Stimulated activated CD8-positive, alpha-beta memory T cell treated with anti-CD3 and anti-CD28 coated beads, Interleukin-12 subunit alpha, Interleukin-12 subunit beta, amount 100 ng/mL, for 24 hours (primary cell): ENCODE results near the gene CADM3.

Source experiments
- DNase-seq: peaks from one replicate; pipeline ENCODE4 v3.0.0-alpha.2; 2020; ENCODE audit errors: extremely low read depth

Gene CADM3

DNA sequence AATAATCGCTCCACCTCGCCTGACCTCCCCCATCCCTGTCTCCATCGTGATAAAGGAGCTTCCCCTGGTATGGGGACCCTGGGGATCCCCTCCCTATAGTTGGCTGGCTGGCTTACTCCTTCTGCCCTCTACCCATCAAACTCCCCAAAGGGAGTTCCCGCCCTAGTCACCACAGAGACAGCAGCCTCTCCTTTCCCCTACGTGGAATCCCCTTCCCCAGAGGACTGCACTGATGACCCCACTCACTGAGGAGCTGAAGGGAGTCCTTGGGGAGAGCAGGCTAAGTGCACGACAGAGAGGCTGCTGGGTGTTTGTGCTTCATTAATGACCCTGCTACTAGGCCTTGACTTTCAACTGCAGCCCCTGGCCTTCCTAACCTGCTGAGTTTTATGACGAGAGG lies 1.9 kb downstream of the CADM3 start:
- DNase-seq: no peak

DNA sequence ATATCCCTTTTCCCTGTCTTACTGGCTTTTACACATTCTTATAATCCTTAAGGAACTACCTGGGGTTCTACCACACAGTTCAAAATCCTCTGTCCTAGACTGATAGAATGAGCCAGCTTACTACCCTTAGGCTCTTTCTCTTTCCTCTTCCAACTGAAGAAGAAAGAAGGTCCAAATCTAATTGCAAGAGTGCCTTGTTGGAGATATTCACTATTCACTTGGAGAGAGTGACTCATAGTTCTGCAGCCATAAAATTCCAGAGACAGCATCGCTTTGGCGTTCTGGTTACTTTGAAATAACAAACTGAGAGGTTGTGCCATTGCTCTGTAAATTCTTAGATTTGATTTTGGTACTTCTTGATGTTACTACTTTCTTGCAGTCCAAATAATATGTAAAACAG lies 4.2 kb downstream of the CADM3 start:
- DNase-seq: no peak

DNA sequence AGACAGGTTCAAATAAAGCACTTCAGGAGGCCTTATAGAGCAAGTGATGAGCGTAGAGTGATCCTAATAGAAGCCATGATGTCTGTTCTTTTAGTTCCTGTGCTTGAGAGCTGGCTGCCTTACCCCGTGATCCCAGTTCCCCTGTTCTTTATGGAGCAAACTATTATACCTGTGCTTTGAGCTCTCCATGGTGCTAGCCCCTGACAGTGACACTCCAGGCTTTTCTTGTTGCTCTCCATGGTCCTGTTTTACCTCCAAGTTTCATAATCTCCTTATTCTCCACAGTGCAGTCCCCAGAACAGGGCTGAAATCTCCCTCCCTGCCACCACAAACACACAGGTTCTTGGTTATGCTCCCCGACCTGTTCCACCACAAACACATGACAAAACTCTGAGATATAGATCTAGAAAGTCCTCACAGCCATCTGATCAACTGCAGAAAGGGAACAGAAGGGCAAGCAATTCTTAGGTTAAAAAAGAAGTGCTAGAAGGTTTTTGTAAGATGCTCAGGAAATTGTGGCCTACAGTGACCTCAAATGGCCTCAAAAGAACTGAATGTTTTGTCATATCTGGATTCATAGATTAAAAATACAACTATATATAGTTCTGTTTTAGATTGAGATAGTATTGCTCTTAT lies 6.0 kb downstream of the CADM3 start:
- no peak for DNase-seq

DNA sequence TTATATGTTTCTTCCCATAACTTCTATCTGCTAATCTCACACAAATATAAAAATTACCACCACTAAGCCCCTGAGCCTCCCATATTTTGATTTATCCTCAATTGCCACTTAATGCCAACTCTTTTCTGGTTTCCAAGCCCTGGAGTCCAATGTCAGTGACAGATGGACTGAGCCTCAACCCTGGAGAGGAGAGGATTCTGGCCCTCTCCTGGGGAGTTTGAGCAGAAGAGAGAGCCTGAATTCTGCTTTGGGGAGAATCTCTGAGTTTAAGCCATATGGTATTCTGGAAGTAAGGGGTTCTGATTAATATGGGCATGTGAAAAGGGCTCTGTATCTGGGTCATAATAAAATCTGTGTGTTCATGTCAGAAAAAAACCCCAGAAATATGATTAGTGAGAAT lies 8.5 kb downstream of the CADM3 start:
- no peak for DNase-seq

DNA sequence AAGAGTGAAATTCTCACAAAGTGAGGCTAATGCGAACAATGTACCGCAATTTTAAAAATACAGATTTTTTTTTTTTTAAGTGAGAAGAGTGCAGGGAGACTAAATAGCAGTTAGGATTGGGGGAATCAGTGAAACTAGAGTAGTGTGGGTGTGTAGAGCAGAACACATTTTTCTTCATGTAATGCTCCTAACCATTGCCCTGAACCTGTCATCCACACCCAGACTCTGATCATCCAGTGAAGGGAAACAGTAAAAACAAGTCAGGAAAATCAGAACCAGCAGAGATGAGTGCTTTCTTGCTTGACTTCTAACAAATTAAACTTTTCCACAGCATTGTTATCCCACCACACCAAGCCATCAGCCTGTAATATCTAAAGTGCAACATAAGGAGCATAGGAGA lies 9.1 kb downstream of the CADM3 start:
- no peak for DNase-seq

DNA sequence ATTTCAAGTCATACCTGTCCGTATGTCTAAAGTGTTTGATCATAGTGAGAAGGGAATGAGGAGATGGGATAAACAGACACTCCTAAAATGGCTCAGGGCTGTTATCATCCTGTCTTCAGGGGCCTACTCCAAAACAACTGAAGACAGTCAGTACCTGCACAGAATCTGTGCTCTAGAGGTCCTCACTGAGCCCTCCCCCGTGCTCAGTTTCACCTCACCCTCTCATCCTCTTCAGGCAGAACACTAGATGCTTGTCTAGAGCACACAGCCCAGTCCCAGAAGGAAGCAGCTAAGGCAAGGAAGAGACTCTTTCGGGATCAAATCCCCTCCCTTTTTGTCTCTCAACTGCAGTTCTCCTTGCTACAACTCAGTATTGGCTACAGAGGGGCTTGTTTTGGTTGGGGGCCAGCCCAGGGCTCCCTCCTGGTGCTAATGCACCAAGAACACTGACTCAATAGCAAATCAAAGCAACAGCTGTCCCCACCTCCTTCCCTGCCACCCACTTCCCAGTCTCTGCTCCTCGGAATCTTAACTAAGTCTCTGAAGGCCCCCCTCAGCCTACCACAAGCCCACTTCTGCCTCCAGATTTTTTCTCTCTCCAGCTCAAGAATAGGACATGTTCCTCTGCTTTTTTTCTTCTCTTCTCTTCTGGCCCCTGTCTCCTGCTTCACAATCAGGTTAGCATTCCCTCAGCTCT lies 10.1 kb downstream of the CADM3 start:
- DNase-seq: no peak

DNA sequence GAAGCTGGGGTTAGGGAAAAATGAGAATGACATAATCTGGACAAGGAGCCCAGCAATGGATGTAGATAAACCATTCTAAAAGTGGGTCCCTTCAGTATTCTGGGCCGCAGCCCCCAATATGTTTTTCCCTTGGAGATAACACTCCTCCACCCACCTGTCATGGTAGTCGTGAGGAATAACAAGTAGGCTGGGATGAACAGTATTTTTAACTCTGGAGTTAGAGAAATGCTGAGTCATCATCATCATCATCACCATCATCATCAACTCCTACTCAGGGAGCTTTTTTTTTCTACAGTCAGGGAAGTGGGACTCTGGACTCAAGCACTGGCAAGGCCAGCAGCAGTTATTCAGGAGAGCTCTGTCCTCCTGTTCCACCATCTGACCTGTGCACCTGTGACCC lies 12.8 kb downstream of the CADM3 start:
- DNase-seq: no peak

DNA sequence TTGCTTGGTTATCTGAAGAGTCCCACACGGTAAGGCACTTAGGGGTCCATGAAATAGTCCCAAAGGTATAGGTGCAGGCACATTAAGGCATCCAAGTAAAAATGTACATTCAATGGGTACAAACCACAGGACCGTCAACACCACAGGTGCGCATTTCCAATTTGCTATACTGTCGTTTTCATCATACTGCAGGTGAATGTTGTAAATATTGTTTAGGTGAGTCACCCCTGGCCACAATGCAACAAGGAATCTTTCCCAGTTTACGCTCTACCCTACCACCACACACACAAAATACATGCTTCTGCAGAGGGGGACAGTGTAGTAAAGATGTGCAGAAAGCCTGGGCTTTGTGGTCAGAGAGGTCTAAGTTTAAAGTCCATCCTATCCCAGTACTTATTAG lies 13.7 kb downstream of the CADM3 start:
- no peak for DNase-seq

DNA sequence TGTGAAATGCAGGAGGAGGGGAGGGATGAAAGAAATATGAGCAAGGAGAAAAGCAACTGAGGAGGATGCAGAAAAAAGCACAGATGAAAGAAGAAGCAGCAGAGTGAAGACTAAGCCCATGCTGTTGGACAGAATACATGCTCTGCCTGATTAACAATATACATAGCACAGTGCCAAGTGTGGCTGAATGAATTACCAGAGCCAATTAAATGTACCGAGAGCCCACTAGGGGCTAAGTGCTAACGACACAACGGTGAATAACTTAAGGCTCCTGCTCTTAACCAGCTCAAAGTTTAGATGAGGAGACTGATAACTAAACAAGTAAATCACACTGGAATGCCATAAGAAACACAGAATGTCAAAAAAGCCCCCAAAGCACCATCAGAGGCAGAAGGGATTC lies 15.6 kb downstream of the CADM3 start:
- DNase-seq: no peak

DNA sequence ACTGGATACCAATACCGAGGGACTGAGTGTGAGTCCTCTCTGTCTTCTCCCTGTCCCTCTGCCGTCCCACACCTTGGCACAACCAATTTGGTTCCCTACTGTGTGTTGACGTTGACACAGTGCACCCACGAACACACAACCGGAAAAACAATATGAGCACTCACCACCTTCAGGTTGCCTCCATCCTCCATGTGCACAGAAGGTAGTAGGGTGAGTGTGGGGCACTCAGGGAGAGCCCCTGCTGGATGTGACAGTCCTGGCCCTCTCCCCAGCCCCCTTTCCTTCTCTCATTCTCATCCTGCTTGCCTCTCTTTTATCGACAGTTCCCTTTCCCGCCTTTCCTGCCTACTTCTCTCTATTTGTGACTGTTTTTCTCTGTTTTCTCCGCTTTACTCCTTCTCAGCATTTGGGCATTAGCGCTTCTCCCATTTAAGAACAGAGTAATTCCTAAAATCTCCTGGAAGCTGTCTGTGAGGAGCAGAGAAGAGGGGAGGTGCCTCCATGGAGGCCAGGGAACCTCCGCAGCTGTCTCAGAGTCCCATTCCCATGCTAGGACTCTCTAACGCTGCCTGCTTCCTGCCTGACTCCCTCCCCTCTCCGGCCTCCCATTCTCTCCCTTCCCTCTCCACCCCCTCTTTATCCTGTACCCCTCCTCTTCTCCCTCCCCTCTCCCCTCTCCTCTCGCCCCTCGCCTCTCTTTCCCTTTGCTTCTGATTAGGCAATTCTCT lies 16.4 kb downstream of the CADM3 start:
- DNase-seq: no peak

DNA sequence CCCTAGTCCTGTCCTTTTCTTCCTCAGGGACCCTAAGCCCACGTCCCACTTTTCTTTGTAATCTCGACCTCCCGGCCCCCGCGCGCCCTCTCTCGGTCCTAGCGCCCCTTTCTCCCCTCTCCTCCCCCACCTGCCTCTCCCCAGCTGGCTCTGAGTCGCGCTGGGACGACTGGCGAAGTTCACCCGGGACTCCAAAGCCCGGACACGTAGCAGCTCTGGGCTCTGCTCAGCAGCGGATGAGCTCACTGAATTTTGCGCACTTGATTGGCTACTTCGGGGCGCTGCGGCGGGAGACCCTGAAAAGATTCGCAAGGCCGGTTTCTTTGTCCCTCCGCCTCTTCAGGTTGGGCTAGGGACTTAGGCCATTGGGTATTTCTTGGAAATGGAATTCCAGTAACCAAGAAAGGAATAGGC lies 17.0 kb downstream of the CADM3 start:
- no peak for DNase-seq

DNA sequence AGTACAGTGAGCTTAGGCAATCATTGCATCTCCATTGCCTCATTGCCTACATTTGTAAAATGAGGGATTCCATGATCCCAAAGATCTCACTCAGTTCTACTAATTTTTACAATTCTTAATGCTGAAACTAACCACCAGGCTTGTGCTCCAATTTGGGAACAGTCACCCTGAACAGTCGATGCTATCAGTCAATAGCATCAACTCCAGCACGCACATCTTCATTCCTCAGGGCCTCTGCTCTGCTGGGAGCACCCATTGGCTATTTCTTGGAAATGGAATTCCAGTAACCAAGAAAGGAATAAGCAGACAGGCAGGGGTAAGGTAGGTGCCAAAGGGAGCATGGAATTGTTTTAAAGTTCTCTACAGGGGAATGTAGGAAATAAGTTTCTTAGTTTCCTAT lies 19.0 kb downstream of the CADM3 start:
- DNase-seq: no peak

DNA sequence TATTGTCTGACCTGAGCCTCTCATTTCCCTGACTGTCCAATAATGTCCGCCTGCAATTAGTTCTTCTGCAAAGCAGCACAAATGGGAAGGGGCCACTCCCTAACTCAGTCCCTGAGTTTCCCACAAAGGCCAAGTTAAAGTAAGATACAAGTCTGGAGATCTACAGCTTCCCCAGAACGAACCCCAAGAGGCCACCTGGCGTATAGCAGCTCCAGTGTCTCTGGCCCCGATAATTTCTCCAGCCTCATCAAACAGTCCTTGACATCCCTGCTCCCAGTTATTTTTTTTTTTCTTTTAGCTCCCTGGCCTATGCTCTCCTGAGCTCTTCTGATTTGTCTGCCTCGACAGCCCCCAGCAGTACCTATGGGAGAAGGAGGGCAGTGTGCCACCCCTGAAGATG lies 25.1 kb downstream of the CADM3 start:
- no peak for DNase-seq

DNA sequence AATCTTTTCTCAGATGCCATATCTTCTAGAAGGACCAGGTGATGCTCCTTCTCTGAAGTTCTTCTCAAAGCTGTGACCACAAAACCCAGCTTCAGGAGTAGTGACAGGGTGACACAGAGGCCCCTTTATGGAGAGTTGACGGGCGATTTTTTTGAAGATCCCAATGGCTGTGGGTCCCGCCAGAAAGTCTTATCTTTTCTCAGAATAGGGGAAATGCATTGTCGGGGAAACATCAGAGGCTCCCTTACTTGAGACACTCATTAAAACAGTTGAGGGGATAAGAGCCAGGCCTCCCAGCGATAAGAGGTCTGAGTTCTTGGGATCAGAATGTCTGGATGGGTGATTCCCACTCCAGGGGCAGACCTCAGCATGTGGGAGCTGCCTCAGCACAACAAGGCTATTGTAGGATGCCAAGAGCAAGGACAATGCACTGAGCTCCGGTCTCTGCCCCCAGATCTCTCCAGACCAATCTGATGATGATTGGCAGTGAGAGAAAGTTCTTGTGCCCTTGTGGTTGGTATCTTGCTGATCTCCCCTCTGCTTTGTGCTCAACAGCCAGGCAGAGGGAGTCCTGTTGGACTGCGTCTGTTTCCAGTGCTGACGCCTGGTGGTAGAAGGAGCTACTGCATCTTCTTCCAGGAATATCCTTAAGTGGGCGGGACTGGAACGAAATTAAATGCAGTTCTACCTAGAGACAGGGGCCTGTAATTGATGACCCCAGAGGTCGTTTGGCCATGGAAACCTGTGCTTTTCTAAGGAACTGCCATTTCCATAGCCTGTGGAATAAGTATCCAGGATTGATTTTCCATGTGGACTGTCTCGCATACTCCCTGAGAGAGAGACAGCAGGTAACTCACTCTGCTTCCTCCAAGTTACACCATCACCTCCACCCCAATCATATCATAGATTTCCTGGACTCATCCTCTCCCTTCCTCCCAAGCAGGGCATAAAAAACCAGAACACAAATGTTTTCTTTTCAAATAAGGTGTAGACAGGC lies 26.4 kb downstream of the CADM3 start:
- DNase-seq: no peak

DNA sequence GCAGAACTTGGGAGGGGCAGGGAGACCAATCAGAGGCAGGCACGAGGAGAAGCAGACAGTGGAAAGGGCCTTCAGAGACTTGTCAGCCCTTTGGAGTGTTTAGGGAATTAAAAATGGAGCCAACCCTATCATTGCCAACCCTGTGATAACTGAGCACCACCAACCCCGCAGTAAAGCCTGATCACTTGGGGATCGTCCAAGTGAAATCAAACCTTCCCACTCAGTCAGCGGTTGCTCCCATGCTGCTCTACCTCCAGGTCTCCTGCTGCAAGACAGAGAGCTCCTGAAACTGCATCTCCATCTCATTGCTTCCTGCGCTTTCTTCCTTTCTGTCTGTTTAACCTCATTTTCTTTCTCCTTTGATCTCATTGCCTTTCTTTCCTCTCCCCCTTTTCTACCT lies 28.5 kb downstream of the CADM3 start:
- no peak for DNase-seq

DNA sequence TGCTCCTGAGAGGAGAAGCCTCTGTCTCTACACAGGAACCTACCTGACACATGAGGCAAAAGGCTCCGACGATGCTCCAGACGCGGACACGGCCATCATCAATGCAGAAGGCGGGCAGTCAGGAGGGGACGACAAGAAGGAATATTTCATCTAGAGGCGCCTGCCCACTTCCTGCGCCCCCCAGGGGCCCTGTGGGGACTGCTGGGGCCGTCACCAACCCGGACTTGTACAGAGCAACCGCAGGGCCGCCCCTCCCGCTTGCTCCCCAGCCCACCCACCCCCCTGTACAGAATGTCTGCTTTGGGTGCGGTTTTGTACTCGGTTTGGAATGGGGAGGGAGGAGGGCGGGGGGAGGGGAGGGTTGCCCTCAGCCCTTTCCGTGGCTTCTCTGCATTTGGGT lies 29.4 kb downstream of the CADM3 start:
- no peak for DNase-seq

DNA sequence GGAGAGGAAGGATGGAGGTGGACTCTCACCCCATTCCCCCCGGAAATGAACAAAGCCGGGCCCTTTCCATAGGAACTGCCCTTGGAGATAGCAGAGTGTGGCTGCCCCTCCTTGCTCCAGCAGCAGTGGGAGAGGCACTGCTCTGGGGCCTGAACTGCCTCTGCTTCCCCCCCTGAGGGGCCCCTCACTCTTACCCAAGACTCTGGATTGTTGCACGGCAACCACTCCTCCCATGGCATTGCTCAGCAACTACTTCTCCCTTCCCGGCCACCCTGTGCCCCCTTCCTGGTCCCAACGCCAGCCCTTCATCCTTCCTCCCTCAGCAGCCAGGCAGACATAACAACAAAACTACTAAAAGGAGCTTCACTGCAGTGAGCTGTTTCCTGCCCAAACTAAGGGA lies 30.2 kb downstream of the CADM3 start:
- no peak for DNase-seq

DNA sequence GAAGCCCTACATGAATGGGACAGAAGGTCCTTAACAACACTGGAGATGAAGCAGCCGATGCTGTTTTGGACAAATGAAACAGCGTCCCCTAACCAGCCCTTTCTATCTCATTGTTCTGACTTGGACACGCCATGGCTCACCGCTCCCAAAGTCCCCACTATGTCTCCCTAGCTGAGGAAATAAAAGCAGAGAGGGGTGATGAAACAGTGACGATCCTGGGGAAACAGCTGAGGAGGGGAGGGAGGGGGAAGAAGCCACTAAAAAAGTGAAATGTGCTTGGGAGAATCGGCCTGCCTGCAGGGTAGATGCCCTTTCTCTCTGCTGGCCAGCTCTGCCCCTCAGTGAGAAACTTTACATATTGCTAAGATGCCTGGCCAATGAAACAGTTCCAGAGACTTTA lies 32.2 kb downstream of the CADM3 start:
- no peak for DNase-seq

DNA sequence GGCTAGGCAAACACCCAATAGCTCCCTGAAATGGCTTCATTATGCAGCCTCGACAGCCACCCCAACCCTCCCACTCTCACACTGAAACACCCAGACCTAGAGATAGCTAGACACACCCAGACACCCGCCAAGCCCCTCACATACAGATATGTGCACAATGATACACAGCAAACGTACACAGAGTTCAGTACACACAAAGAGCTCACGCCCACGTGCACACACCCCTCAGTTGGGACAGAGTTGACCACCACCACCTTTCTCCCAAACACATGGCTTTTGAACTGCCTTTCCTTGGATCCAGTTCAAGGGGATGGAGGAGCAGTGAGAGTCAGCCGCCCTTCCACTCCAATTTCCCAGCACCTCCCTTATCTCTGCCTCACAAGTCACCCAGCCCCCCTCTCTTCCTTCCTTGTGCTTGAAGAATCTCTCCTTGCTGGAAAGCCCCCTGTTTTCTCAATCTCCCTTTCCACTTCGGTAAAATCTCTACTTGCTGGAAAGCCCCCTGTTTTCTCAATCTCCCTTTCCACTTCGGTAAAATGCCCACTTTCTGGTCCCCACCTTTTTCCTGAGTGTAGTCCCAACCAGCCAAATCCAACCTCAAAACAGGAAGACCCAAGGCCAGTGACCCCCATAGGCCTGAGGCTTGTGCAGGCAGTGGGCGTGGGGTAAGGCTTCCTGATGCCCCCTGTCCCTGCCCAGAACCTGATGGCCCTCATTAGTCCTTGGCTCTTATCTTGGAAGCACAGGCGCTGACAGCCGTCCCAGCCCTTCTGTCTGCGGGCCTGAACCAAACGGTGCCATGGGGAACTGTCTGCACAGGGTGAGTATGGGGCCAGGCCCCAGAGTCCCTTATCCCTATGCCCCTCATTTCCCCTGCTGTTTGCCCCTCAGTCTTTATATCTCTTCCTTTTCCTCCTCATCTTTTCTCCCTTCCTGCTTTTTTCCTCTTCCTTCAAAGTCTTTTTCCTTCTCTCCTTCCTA lies 33.0 kb downstream of the CADM3 start, which contains the start of gene ACKR1:
TSS of gene ACKR1 (plus strand) at position 715 of the 981 bp plus-strand sequence. CDS start at position 800, 85 bp downstream.
- DNase-seq: no peak

DNA sequence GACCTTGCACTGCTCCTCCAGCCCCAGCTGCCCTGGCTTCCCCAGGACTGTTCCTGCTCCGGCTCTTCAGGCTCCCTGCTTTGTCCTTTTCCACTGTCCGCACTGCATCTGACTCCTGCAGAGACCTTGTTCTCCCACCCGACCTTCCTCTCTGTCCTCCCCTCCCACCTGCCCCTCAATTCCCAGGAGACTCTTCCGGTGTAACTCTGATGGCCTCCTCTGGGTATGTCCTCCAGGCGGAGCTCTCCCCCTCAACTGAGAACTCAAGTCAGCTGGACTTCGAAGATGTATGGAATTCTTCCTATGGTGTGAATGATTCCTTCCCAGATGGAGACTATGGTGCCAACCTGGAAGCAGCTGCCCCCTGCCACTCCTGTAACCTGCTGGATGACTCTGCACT lies 33.8 kb downstream of the CADM3 start:
- no peak for DNase-seq

DNA sequence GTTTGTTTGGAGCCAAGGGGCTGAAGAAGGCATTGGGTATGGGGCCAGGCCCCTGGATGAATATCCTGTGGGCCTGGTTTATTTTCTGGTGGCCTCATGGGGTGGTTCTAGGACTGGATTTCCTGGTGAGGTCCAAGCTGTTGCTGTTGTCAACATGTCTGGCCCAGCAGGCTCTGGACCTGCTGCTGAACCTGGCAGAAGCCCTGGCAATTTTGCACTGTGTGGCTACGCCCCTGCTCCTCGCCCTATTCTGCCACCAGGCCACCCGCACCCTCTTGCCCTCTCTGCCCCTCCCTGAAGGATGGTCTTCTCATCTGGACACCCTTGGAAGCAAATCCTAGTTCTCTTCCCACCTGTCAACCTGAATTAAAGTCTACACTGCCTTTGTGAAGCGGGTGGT lies 34.7 kb downstream of the CADM3 start:
- DNase-seq: no peak
